H1 (cell line): ENCODE results near the gene GNG7. TPM values are rescaled to one million over a fixed set of nuclear protein-coding genes. Genes with fewer than 3 reads are reported as not detected.

Experiments
- CTCF ChIA-PET: fragments of 300-600 bp; sonication (Branson Sonifier 250); formaldehyde crosslinking; loops from one replicate; lab custom pipeline; 2021; ENCODE audit not compliant: partially characterized antibody; lab: Charles Lee
- POLR2A ChIA-PET: fragments of 300-600 bp; sonication (Branson Sonifier 250); formaldehyde crosslinking; loops from one replicate; lab custom pipeline; 2021; ENCODE audit warnings: inconsistent platforms; ENCODE audit not compliant: partially characterized antibody; lab: Charles Lee
- DNase-seq, 2 experiments: peaks; one replicate each; pipeline versions ENCODE4 v3.0.0 to v3.0.0-alpha.2; 2010 to 2022; ENCODE audit warnings: low spot score in 2 of 2, low read depth in 1 of 2, mixed read lengths in 1 of 2
- FAIRE-seq: peaks from 2 replicates; lab custom pipeline; 2011; peaks lifted over from hg19 to GRCh38; lab: Jason Lieb, UNC
- H2AFZ ChIP-seq: 2 replicates; pipeline ENCODE4 v1.8.1; 2012; ENCODE audit warnings: low read length, inconsistent platforms
- H2AK5ac ChIP-seq: 2 replicates; pipeline ENCODE4 v1.6.1; 2013; ENCODE audit warnings: low read depth, low read length
- H2BK120ac ChIP-seq: replicated peaks from 2 replicates; pipeline ENCODE3; 2013; ENCODE audit warnings: low read depth, low read length, inconsistent platforms
- H2BK12ac ChIP-seq: 2 replicates; pipeline ENCODE4 v1.6.1; 2013; ENCODE audit warnings: low read depth, low read length
- H2BK15ac ChIP-seq: 2 replicates; pipeline ENCODE4 v1.6.1; 2013; ENCODE audit warnings: low read length
- H2BK20ac ChIP-seq: 2 replicates; pipeline ENCODE4 v1.6.1; 2013; ENCODE audit warnings: low read length
- H2BK5ac ChIP-seq: 2 replicates; pipeline ENCODE4 v1.6.1; 2013; ENCODE audit warnings: low read depth, low read length
- H3K14ac ChIP-seq: 2 replicates; pipeline ENCODE4 v1.6.1; 2013; ENCODE audit warnings: inconsistent platforms; ENCODE audit not compliant: insufficient read length
- H3K18ac ChIP-seq: 2 replicates; pipeline ENCODE4 v1.6.1; 2013; ENCODE audit warnings: low read length; ENCODE audit errors: extremely low read depth
- H3K23ac ChIP-seq: 2 replicates; pipeline ENCODE4 v1.6.1; 2013; ENCODE audit warnings: inconsistent platforms; ENCODE audit not compliant: insufficient read length
- H3K23me2 ChIP-seq: 2 replicates; pipeline ENCODE4 v1.6.1; 2013; ENCODE audit warnings: low read depth, low read length
- H3K27ac ChIP-seq: 2 replicates; pipeline ENCODE4 v1.6.1; 2011; ENCODE audit warnings: low read depth, low read length, inconsistent platforms
- H3K27me3 ChIP-seq, 4 experiments: replicated peaks in 1 of 4; 1 replicate in 1 of 4; 2 replicates in 3 of 4; pipeline versions ENCODE4 v1.6.1 to v1.8.1; 2011 to 2013; ENCODE audit warnings: low read length in 3 of 4, mild to moderate bottlenecking in 3 of 4, inconsistent platforms in 2 of 4, mixed read lengths in 2 of 4, moderate library complexity in 1 of 4; ENCODE audit not compliant: control insufficient read depth in 3 of 4, insufficient read depth in 3 of 4; ENCODE audit errors: extremely low read depth in 1 of 4
- H3K36me3 ChIP-seq, 4 experiments: 2 replicates each; pipeline versions ENCODE4 v1.6.1 to v1.8.1; 2011 to 2013; ENCODE audit warnings: mild to moderate bottlenecking in 4 of 4, low read length in 3 of 4, moderate library complexity in 2 of 4, control low read depth in 1 of 4, inconsistent platforms in 1 of 4; ENCODE audit not compliant: insufficient read depth in 4 of 4, control insufficient read depth in 2 of 4
- H3K4ac ChIP-seq: replicated peaks from 2 replicates; pipeline ENCODE3; 2013; ENCODE audit warnings: low read length, low read depth, mixed read lengths, inconsistent platforms; ENCODE audit not compliant: insufficient read length
- H3K4me1 ChIP-seq, 4 experiments: replicated peaks in 1 of 4; 1 replicate in 1 of 4; 2 replicates in 3 of 4; pipeline versions ENCODE4 v1.6.1 to v1.8.1; 2011 to 2013; ENCODE audit warnings: low read length in 3 of 4, inconsistent platforms in 2 of 4, mixed read lengths in 1 of 4; ENCODE audit not compliant: insufficient read depth in 4 of 4, control insufficient read depth in 3 of 4
- H3K4me2 ChIP-seq, 2 experiments: 2 replicates each; pipeline versions ENCODE4 v1.6.1 to v1.8.1; 2011 to 2013; ENCODE audit warnings: low read depth in 2 of 2, low read length in 2 of 2, control low read depth in 1 of 2, inconsistent platforms in 1 of 2, mild to moderate bottlenecking in 1 of 2; ENCODE audit not compliant: insufficient read depth in 1 of 2
- H3K4me3 ChIP-seq, 4 experiments: fragments of 200-600, 300-600 bp in 1 of 4; sonication (generic), shearing (Covaris generic), sonication (Bioruptor Twin) in 1 of 4; 2 replicates each; pipeline versions ENCODE4 v1.5.1 to v1.8.1; 2011 to 2016; ENCODE audit warnings: low read length in 4 of 4, low read depth in 3 of 4, control low read depth in 2 of 4, inconsistent platforms in 2 of 4, mild to moderate bottlenecking in 2 of 4, mixed read lengths in 1 of 4, moderate library complexity in 1 of 4; ENCODE audit not compliant: insufficient read depth in 2 of 4; ENCODE audit errors: extremely low read depth in 1 of 4
- H3K56ac ChIP-seq: replicated peaks from 2 replicates; pipeline ENCODE3; 2013; ENCODE audit warnings: low read depth, mild to moderate bottlenecking, mixed read lengths, low read length, inconsistent platforms; ENCODE audit not compliant: insufficient read length
- H3K79me1 ChIP-seq: 2 replicates; pipeline ENCODE4 v1.6.1; 2013; ENCODE audit warnings: low read depth, low read length, control low read depth
- H3K79me2 ChIP-seq, 2 experiments: 2 replicates each; pipeline versions ENCODE4 v1.6.1 to v1.8.1; 2012 to 2013; ENCODE audit warnings: low read length in 2 of 2, mild to moderate bottlenecking in 2 of 2, inconsistent platforms in 1 of 2; ENCODE audit not compliant: insufficient read depth in 2 of 2, control insufficient read depth in 1 of 2
- H3K9ac ChIP-seq, 4 experiments: replicated peaks in 1 of 4; 1 replicate in 1 of 4; 2 replicates in 3 of 4; pipeline versions ENCODE4 v1.6.1 to v1.8.1; 2011 to 2013; ENCODE audit warnings: low read depth in 3 of 4, low read length in 3 of 4, control low read depth in 2 of 4, mild to moderate bottlenecking in 2 of 4, moderate library complexity in 2 of 4, inconsistent platforms in 1 of 4; ENCODE audit errors: extremely low read depth in 1 of 4
- H3K9me3 ChIP-seq, 2 experiments: 2 replicates each; pipeline versions ENCODE4 v1.6.1 to v1.8.1; 2012 to 2013; ENCODE audit warnings: mild to moderate bottlenecking in 2 of 2, moderate library complexity in 2 of 2, control low read depth in 1 of 2, inconsistent platforms in 1 of 2, low read depth in 1 of 2, low read length in 1 of 2, mixed read lengths in 1 of 2; ENCODE audit not compliant: insufficient read depth in 2 of 2
- H4K20me1 ChIP-seq, 2 experiments: replicated peaks in 1 of 2; 2 replicates each; pipeline versions ENCODE3 to v1.8.1; 2011 to 2013; ENCODE audit warnings: inconsistent platforms in 2 of 2, low read length in 2 of 2, mild to moderate bottlenecking in 1 of 2; ENCODE audit not compliant: insufficient read depth in 2 of 2, control insufficient read depth in 1 of 2
- H4K5ac ChIP-seq: 2 replicates; pipeline ENCODE4 v1.6.1; 2013; ENCODE audit warnings: low read length, low read depth, mixed read lengths, inconsistent platforms; ENCODE audit not compliant: insufficient read length
- H4K8ac ChIP-seq: 2 replicates; pipeline ENCODE4 v1.8.0; 2013; ENCODE audit warnings: mild to moderate bottlenecking, moderate library complexity, low read length, inconsistent platforms; ENCODE audit not compliant: insufficient read depth; ENCODE audit errors: extremely low read depth
- H4K91ac ChIP-seq: replicated peaks from 2 replicates; pipeline ENCODE3; 2013; ENCODE audit warnings: low read length, mixed read lengths, inconsistent platforms; ENCODE audit not compliant: insufficient read length
- ASH2L ChIP-seq: fragments of 200-600, 300-600 bp; sonication (generic); IDR thresholded peaks from one replicate; pipeline ENCODE4 v1.7.1; 2017; ENCODE audit warnings: low read length
- CBX5 ChIP-seq: fragments of 300-800, 300-1000 bp; sonication (generic); IDR thresholded peaks from 2 replicates; pipeline ENCODE4 v1.7.1; 2016; ENCODE audit warnings: antibody characterized with exemption, low read length, low read depth
- EGR1 ChIP-seq: IDR thresholded peaks from 2 replicates; pipeline ENCODE4 v1.6.1; 2011; ENCODE audit warnings: low read depth, low read length, borderline replicate concordance
- KDM4A ChIP-seq: IDR thresholded peaks from one replicate; pipeline ENCODE4 v1.7.1; 2012; ENCODE audit warnings: low read depth, mild to moderate bottlenecking, moderate library complexity, low read length, inconsistent platforms; ENCODE audit not compliant: severe bottlenecking
- POU5F1 ChIP-seq: IDR thresholded peaks from 2 replicates; pipeline ENCODE4 v1.6.1; 2011; ENCODE audit warnings: low read depth, mild to moderate bottlenecking, low read length, moderate library complexity
- RAD21 ChIP-seq, 2 experiments: IDR thresholded peaks in 1 of 2; conservative IDR thresholded peaks in 1 of 2; 2 replicates each; pipeline ENCODE4 v1.6.1; 2011; ENCODE audit warnings: low read depth in 2 of 2, low read length in 2 of 2, improper control_type of control experiment in 1 of 2, inconsistent platforms in 1 of 2, mild to moderate bottlenecking in 1 of 2, moderate library complexity in 1 of 2
- WGBS, 2 experiments: shearing (Covaris generic) in 1 of 2; methylation state at CpG; one replicate each; pipeline versions ENCODE4 v1.1.6 to v1.1.7; 2013 to 2015; ENCODE audit warnings: low lambda C conversion rate in 2 of 2, mixed read lengths in 2 of 2, inconsistent platforms in 1 of 2, low coverage in 1 of 2, missing lambda C conversion rate in 1 of 2; ENCODE audit not compliant: insufficient replicate concordance in 2 of 2, insufficient coverage in 1 of 2, insufficient read length in 1 of 2; ENCODE audit errors: extremely low coverage in 1 of 2, missing lambda C conversion rate in 1 of 2; 5-methylcytosine and 5-hydroxymethylcytosine counted together
- polyA plus RNA-seq, 7 experiments: library from polyadenylated mRNA; depleted of rRNA in 3 of 7; stranded (reverse) in 5 of 7; unstranded in 2 of 7; fragments of >200 nt in 5 of 7; fragments of 200-250 nt in 2 of 7; gene quantifications; 1 replicate in 5 of 7; 2 replicates in 1 of 7; 4 replicates in 1 of 7; pipeline versions ENCODE4 v1.2.1 to v1.2.3, GENCODE V29; 2011 to 2013; ENCODE audit warnings: missing spikeins in 2 of 7, mixed read lengths in 2 of 7
- total RNA-seq: library from RNA; stranded (reverse); fragmentation: NEBNext Ultra II Directional; extraction: Animal tissue kit (Norgen Biotek cat#: 25700); gene quantifications from 2 replicates; pipeline ENCODE4 v1.2.1, GENCODE V29; 2021
- TF ChIP-seq, protein P1 (sequence below): IDR thresholded peaks from 2 replicates; pipeline ENCODE4 v1.6.1; 2012; ENCODE audit warnings: low read length, inconsistent platforms
- TF ChIP-seq, protein P2 (sequence below), 3 experiments: IDR thresholded peaks; 1 replicate in 2 of 3; 2 replicates in 1 of 3; pipeline versions ENCODE4 v1.5.1 to v1.6.1; 2011; ENCODE audit warnings: low read length in 3 of 3, mild to moderate bottlenecking in 3 of 3, inconsistent platforms in 2 of 3, low read depth in 1 of 3, moderate library complexity in 1 of 3; ENCODE audit not compliant: insufficient read depth in 1 of 3; ENCODE audit errors: control extremely low read depth in 1 of 3

The GNG7 gene
- total and polyA plus RNA-seq, 2 of the 8 experiments (the other 6 are each of a cell fraction or from before 2014, with no cell fraction given): 2.8 to 7.8 TPM

DNA sequence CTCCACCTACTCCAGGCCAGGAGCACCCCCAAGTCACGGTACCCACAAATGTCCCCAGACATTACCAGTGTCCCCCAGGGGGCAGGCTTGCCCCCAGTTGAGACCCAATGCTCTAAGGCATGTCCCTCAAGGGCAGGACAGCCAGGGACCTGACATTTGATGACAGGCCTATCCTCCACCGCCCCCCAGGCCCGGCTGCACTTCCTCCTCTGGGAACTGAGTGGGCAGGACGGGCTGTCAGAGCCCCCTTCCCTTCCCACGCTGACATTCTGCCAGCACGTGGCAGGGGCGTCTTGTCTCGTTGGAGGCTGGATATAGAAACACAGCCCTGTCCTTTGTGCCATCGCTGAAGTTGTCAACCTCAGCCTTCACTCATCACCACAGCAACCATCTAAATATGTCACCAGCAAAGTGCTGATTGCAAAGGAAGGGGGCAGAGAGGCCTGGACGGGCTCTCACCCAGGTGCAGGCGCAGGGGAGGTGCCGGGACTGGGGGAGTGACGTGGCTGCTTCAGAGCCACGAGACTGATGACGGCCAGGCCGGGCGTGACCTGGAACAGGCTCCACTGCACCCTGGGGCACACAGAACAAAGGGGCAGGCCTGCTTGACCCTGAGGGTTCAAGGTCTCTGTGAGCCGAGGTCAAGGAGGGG is 38.4 kb downstream of the GNG7 start:
- no peak overlapping the region for H2BK12ac ChIP-seq
- no peaks in the 10 kb centered on the region for H3K4me1 ChIP-seq
- peaks cover 12 to 14% of the 10 kb centered on the region in 2 experiments for H3K9me3 ChIP-seq
- H3K27ac ChIP-seq: no peak overlapping the region
- no peaks in the 10 kb centered on the region for H3K36me3 ChIP-seq
- 86% methylated on average over 18 of the region's 18 CpGs; no CpG with 5 or more reads in 1 of the 2 experiments for WGBS, 2 experiments
- TF ChIP-seq, protein P1, sequence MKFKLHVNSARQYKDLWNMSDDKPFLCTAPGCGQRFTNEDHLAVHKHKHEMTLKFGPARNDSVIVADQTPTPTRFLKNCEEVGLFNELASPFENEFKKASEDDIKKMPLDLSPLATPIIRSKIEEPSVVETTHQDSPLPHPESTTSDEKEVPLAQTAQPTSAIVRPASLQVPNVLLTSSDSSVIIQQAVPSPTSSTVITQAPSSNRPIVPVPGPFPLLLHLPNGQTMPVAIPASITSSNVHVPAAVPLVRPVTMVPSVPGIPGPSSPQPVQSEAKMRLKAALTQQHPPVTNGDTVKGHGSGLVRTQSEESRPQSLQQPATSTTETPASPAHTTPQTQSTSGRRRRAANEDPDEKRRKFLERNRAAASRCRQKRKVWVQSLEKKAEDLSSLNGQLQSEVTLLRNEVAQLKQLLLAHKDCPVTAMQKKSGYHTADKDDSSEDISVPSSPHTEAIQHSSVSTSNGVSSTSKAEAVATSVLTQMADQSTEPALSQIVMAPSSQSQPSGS: no peak
- TF ChIP-seq, protein P2, sequence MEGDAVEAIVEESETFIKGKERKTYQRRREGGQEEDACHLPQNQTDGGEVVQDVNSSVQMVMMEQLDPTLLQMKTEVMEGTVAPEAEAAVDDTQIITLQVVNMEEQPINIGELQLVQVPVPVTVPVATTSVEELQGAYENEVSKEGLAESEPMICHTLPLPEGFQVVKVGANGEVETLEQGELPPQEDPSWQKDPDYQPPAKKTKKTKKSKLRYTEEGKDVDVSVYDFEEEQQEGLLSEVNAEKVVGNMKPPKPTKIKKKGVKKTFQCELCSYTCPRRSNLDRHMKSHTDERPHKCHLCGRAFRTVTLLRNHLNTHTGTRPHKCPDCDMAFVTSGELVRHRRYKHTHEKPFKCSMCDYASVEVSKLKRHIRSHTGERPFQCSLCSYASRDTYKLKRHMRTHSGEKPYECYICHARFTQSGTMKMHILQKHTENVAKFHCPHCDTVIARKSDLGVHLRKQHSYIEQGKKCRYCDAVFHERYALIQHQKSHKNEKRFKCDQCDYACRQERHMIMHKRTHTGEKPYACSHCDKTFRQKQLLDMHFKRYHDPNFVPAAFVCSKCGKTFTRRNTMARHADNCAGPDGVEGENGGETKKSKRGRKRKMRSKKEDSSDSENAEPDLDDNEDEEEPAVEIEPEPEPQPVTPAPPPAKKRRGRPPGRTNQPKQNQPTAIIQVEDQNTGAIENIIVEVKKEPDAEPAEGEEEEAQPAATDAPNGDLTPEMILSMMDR (IDR thresholded peaks at IDR 0.05; ENCODE audit: control extremely low read depth in 1 of 3, insufficient read depth in 1 of 3, low read depth in 1 of 3, low read length in 3 of 3): peak; percentile 10 to 30 (median 16); a peak in 2 of 4 replicates
- TF ChIP-seq ASH2L (no peak), KDM4A (no peak), RAD21 (IDR thresholded peaks at IDR 0.05 in 1 of 2, conservative IDR thresholded peaks at IDR 0.05 in 1 of 2; ENCODE audit: low read depth in 2 of 2, low read length in 2 of 2) (peak in 1 of 2 experiments; percentile 25; a peak in 1 of 4 replicates), POU5F1 (no peak), CBX5 (no peak), EGR1 (no peak)
- H3K4me2 ChIP-seq: no peak overlapping the region
- H3K23me2 ChIP-seq: no peaks in the 10 kb centered on the region
- H4K5ac ChIP-seq: no peak overlapping the region
- no peak overlapping the region for H2AFZ ChIP-seq
- H2BK15ac ChIP-seq: no peak overlapping the region
- H3K4me3 ChIP-seq: no peak overlapping the region
- no peak overlapping the region for H2AK5ac ChIP-seq
- H3K18ac ChIP-seq: no peak overlapping the region
- H4K8ac ChIP-seq: no peak overlapping the region
- H3K79me1 ChIP-seq: no peaks in the 10 kb centered on the region
- ChIA-PET POLR2A (no interaction called here), CTCF (no interaction called here)
- H2BK120ac ChIP-seq: no peak overlapping the region
- peak overlapping the region in 1 of 4 experiments; percentile 13; a peak in 1 of 7 replicates for H3K9ac ChIP-seq
- H3K23ac ChIP-seq: no peak overlapping the region
- FAIRE-seq (no peak), DNase-seq (no peak)
- H4K91ac ChIP-seq: no peak overlapping the region
- no peak overlapping the region for H3K56ac ChIP-seq
- H3K27me3 ChIP-seq: no peaks in the 10 kb centered on the region; a peak in 1 of 7 replicates
- no peak overlapping the region for H2BK5ac ChIP-seq
- no peaks in the 10 kb centered on the region for H4K20me1 ChIP-seq
- H3K4ac ChIP-seq: no peak overlapping the region
- no peak overlapping the region for H2BK20ac ChIP-seq
- no peak overlapping the region for H3K14ac ChIP-seq
- no peaks in the 10 kb centered on the region for H3K79me2 ChIP-seq
